Measurements from ENCODE around the gene UBAP2.

DNA sequence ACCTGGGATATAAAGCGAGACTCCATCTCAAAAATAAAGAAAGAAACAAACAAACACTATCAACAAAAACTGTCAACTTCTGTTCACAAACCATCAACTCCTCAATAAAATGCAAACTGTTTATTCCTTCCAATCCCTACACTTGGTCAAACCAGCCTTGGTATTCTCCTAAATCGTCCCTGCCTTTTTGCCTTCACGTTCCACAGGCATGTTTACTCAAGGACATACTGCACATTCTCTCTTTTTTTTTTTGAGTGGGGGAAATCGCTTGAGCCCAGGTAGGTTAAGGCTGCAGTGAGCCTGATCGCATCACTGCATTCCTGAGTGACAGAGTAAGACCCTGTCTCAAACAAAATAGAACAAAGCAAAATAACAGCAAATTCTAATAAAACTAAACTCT is 13.0 kb downstream of the UBAP2 start:
- TF ChIP-seq GABPA (IDR thresholded peaks at IDR 0.05; ENCODE audit: low read depth) (no peak), POLR2AphosphoS5 (IDR thresholded peaks at IDR 0.05; ENCODE audit: low read depth, low read length) (no peak), GATA2 (CRISPR knock-in tag; IDR thresholded peaks at IDR 0.05) (no peak), TAF1 (IDR thresholded peaks at IDR 0.05; ENCODE audit: borderline replicate concordance, low read depth, low read length) (no peak), NRF1 (IDR thresholded peaks at IDR 0.05; ENCODE audit: low read depth, low read length) (no peak), MXI1 (IDR thresholded peaks at IDR 0.05; ENCODE audit: low read depth, low read length) (no peak), TCF12 (IDR thresholded peaks at IDR 0.05) (no peak)
- TF ChIP-seq, protein P1, sequence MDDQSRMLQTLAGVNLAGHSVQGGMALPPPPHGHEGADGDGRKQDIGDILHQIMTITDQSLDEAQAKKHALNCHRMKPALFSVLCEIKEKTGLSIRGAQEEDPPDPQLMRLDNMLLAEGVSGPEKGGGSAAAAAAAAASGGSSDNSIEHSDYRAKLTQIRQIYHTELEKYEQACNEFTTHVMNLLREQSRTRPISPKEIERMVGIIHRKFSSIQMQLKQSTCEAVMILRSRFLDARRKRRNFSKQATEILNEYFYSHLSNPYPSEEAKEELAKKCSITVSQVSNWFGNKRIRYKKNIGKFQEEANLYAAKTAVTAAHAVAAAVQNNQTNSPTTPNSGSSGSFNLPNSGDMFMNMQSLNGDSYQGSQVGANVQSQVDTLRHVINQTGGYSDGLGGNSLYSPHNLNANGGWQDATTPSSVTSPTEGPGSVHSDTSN (IDR thresholded peaks at IDR 0.05), result no peak
- TF ChIP-seq, protein P2, sequence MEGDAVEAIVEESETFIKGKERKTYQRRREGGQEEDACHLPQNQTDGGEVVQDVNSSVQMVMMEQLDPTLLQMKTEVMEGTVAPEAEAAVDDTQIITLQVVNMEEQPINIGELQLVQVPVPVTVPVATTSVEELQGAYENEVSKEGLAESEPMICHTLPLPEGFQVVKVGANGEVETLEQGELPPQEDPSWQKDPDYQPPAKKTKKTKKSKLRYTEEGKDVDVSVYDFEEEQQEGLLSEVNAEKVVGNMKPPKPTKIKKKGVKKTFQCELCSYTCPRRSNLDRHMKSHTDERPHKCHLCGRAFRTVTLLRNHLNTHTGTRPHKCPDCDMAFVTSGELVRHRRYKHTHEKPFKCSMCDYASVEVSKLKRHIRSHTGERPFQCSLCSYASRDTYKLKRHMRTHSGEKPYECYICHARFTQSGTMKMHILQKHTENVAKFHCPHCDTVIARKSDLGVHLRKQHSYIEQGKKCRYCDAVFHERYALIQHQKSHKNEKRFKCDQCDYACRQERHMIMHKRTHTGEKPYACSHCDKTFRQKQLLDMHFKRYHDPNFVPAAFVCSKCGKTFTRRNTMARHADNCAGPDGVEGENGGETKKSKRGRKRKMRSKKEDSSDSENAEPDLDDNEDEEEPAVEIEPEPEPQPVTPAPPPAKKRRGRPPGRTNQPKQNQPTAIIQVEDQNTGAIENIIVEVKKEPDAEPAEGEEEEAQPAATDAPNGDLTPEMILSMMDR (IDR thresholded peaks at IDR 0.05), result no peak
- TF ChIP-seq, protein P3, sequence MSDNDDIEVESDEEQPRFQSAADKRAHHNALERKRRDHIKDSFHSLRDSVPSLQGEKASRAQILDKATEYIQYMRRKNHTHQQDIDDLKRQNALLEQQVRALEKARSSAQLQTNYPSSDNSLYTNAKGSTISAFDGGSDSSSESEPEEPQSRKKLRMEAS (IDR thresholded peaks at IDR 0.05; ENCODE audit: low read depth), result no peak
